ENCODE results near the gene CEP57. TPM values are rescaled to one million over a fixed set of nuclear protein-coding genes. Genes with fewer than 3 reads are reported as not detected.
"Not testable (repeated sequence)": the region's sequence is repeated elsewhere in the genome, so short reads cannot be mapped to it uniquely, and the experiment has no call there.

Gene CEP57
- total RNA-seq, 1 experiment from 2014 or later, result 39.7 TPM

- not testable (repeated sequence) for H3K27me3 ChIP-seq (replicated peaks); H3K4me3 ChIP-seq; H3K36me3 ChIP-seq; H3K9me3 ChIP-seq (replicated peaks); H3K4me1 ChIP-seq (replicated peaks); H3K27ac ChIP-seq; DNase-seq (ENCODE audit: low read depth in 1 of 2, low spot score in 2 of 2)
Measured at GRCh38 chr11:95811052-95811451, 20.8 kb downstream of the CEP57 start.

GRCh38 chr11:95816037-95816436, 25.7 kb downstream of the CEP57 start:
- H3K4me3 ChIP-seq, result no peak overlapping the region
- H3K9me3 ChIP-seq (replicated peaks), result no peaks in the 10 kb centered on the region
- no peaks in the 10 kb centered on the region for H3K4me1 ChIP-seq (replicated peaks)
- H3K27ac ChIP-seq, result no peak overlapping the region
- H3K27me3 ChIP-seq (replicated peaks), result no peaks in the 10 kb centered on the region
- H3K36me3 ChIP-seq, result peaks cover 2% of the 10 kb centered on the region; the same call in 1 of the 2 replicates
- no peak for DNase-seq (ENCODE audit: low read depth in 1 of 2, low spot score in 2 of 2)

GRCh38 chr11:95821640-95822039, 31.3 kb downstream of the CEP57 start:
- no peak for DNase-seq (ENCODE audit: low read depth in 1 of 2, low spot score in 2 of 2)
- H3K27ac ChIP-seq, result no peak overlapping the region
- no peaks in the 10 kb centered on the region for H3K9me3 ChIP-seq (replicated peaks)
- H3K36me3 ChIP-seq, result peaks cover 12% of the 10 kb centered on the region; the same call in 1 of the 2 replicates
- no peaks in the 10 kb centered on the region for H3K27me3 ChIP-seq (replicated peaks)
- no peak overlapping the region for H3K4me3 ChIP-seq
- no peaks in the 10 kb centered on the region for H3K4me1 ChIP-seq (replicated peaks)

- Histone ChIP-seq H3K27ac (no peak overlapping the region), H3K4me3 (no peak overlapping the region), H3K4me1 (replicated peaks) (peaks cover 17% of the 10 kb centered on the region), H3K36me3 (peaks cover 13% of the 10 kb centered on the region), H3K9me3 (replicated peaks) (no peaks in the 10 kb centered on the region), H3K27me3 (replicated peaks) (no peaks in the 10 kb centered on the region)
- no peak for DNase-seq (ENCODE audit: low read depth in 1 of 2, low spot score in 2 of 2)
Measured at GRCh38 chr11:95827696-95828095, 37.4 kb downstream of the CEP57 start.

GRCh38 chr11:95829580-95830259, 39.4 kb downstream of the CEP57 start:
- peaks cover 25% of the 10 kb centered on the region for H3K4me1 ChIP-seq (replicated peaks)
- DNase-seq (ENCODE audit: low read depth in 1 of 2, low spot score in 2 of 2), result no peak
- H3K9me3 ChIP-seq (replicated peaks), result no peaks in the 10 kb centered on the region
- no peak overlapping the region for H3K4me3 ChIP-seq
- no peaks in the 10 kb centered on the region for H3K27me3 ChIP-seq (replicated peaks)
- H3K27ac ChIP-seq, result no peak overlapping the region
- H3K36me3 ChIP-seq, result peaks cover 18% of the 10 kb centered on the region

GRCh38 chr11:95831198-95831883, 41.0 kb downstream of the CEP57 start:
- peaks cover 33% of the 10 kb centered on the region for H3K4me1 ChIP-seq (replicated peaks)
- peak in 1 of 2 experiments; percentile 52 for DNase-seq (ENCODE audit: low read depth in 1 of 2, low spot score in 2 of 2)
- H3K4me3 ChIP-seq, result no peak overlapping the region
- H3K36me3 ChIP-seq, result peaks cover 30% of the 10 kb centered on the region
- H3K27me3 ChIP-seq (replicated peaks), result no peaks in the 10 kb centered on the region
- no peaks in the 10 kb centered on the region for H3K9me3 ChIP-seq (replicated peaks)
- peak overlapping the region; percentile 68 for H3K27ac ChIP-seq

GRCh38 chr11:95832763-95833162, 42.5 kb downstream of the CEP57 start:
- Histone ChIP-seq H3K36me3 (peaks cover 43% of the 10 kb centered on the region), H3K4me3 (no peak overlapping the region)
- DNase-seq (ENCODE audit: low read depth in 1 of 2, low spot score in 2 of 2), result peak in 1 of 2 experiments; percentile 37

GRCh38 chr11:95833378-95833777, 43.1 kb downstream of the CEP57 start:
- Histone ChIP-seq H3K36me3 (peaks cover 45% of the 10 kb centered on the region), H3K4me3 (no peak overlapping the region), H3K27me3 (replicated peaks) (no peaks in the 10 kb centered on the region), H3K4me1 (replicated peaks) (peaks cover 37% of the 10 kb centered on the region), H3K27ac (no peak overlapping the region), H3K9me3 (replicated peaks) (no peaks in the 10 kb centered on the region)
- DNase-seq (ENCODE audit: low read depth in 1 of 2, low spot score in 2 of 2), result no peak

More at GRCh38 chr11:95832763-95833162, 42.5 kb downstream of the CEP57 start:
- Histone ChIP-seq H3K27me3 (replicated peaks) (no peaks in the 10 kb centered on the region), H3K9me3 (replicated peaks) (no peaks in the 10 kb centered on the region), H3K27ac (peak overlapping the region; percentile 68), H3K4me1 (replicated peaks) (peaks cover 36% of the 10 kb centered on the region)

- peaks cover 37% of the 10 kb centered on the region for H3K4me1 ChIP-seq (replicated peaks)
- no peak overlapping the region for H3K4me3 ChIP-seq
- H3K36me3 ChIP-seq, result peaks cover 50% of the 10 kb centered on the region
- H3K9me3 ChIP-seq (replicated peaks), result no peaks in the 10 kb centered on the region
- H3K27me3 ChIP-seq (replicated peaks), result no peaks in the 10 kb centered on the region
- no peak for DNase-seq (ENCODE audit: low read depth in 1 of 2, low spot score in 2 of 2)
- peak overlapping the region; percentile 22; the same call in 1 of the 2 replicates for H3K27ac ChIP-seq
Measured at GRCh38 chr11:95835351-95835750, 45.1 kb downstream of the CEP57 start.

- Histone ChIP-seq H3K9me3 (replicated peaks) (no peaks in the 10 kb centered on the region), H3K36me3 (peaks cover 49% of the 10 kb centered on the region), H3K27me3 (replicated peaks) (no peaks in the 10 kb centered on the region), H3K4me1 (replicated peaks) (peaks cover 36% of the 10 kb centered on the region), H3K4me3 (no peak overlapping the region), H3K27ac (peak overlapping the region; percentile 22)
- DNase-seq (ENCODE audit: low read depth in 1 of 2, low spot score in 2 of 2), result peak; percentile 71 to 74
Measured at GRCh38 chr11:95835768-95836488, 45.6 kb downstream of the CEP57 start.

- Histone ChIP-seq H3K4me1 (replicated peaks) (no peaks in the 10 kb centered on the region), H3K4me3 (no peak overlapping the region), H3K9me3 (replicated peaks) (no peaks in the 10 kb centered on the region), H3K27me3 (replicated peaks) (no peaks in the 10 kb centered on the region), H3K36me3 (peaks cover 42% of the 10 kb centered on the region), H3K27ac (no peak overlapping the region)
- no peak for DNase-seq (ENCODE audit: low read depth in 1 of 2, low spot score in 2 of 2)
Measured at GRCh38 chr11:95845167-95845566, 54.9 kb downstream of the CEP57 start.

GRCh38 chr11:95849087-95849825, 59.0 kb downstream of the CEP57 start:
- no peaks in the 10 kb centered on the region for H3K9me3 ChIP-seq (replicated peaks)
- no peak overlapping the region for H3K27ac ChIP-seq
- DNase-seq (ENCODE audit: low read depth in 1 of 2, low spot score in 2 of 2), result peak; percentile 24 to 41
- no peaks in the 10 kb centered on the region for H3K4me1 ChIP-seq (replicated peaks)
- H3K36me3 ChIP-seq, result peaks cover 30% of the 10 kb centered on the region
- no peak overlapping the region for H3K4me3 ChIP-seq
- no peaks in the 10 kb centered on the region for H3K27me3 ChIP-seq (replicated peaks)

- Histone ChIP-seq H3K9me3 (replicated peaks) (no peaks in the 10 kb centered on the region), H3K4me3 (no peak overlapping the region), H3K4me1 (replicated peaks) (no peaks in the 10 kb centered on the region), H3K27me3 (replicated peaks) (no peaks in the 10 kb centered on the region), H3K36me3 (peaks cover 26% of the 10 kb centered on the region), H3K27ac (no peak overlapping the region)
- DNase-seq (ENCODE audit: low read depth in 1 of 2, low spot score in 2 of 2), result no peak
Measured at GRCh38 chr11:95850137-95850536, 59.8 kb downstream of the CEP57 start.
